ENCODE measurements around the gene MVB12B.

- no peak for TF ChIP-seq CTCF (IDR thresholded peaks at IDR 0.05 in 8 of 11, conservative IDR thresholded peaks at IDR 0.05 in 3 of 11)
- no peak for TF ChIP-seq POLR2AphosphoS5 (IDR thresholded peaks at IDR 0.05)
Observed at GRCh38 chr9:126499911-126500599, 173.4 kb downstream of the MVB12B start.
